Caco-2 (cell line): ENCODE data around the gene GRIN1. TPM values are rescaled to one million over a fixed set of nuclear protein-coding genes. Genes with fewer than 3 reads are reported as not detected.

ENCODE experiments used
- BruUV-seq: library from RNA; stranded (reverse); fragments of 400-500 nt; replicated peaks from 2 replicates; lab custom pipeline; 2021; lab: Mats Ljungman, UMichigan
- CTCF ChIA-PET: fragments of 300-600 bp; sonication (Branson Sonifier 250); formaldehyde crosslinking; loops from one replicate; lab custom pipeline; 2022; ENCODE audit warnings: antibody characterized with exemption; lab: Charles Lee
- POLR2A ChIA-PET: fragments of 300-600 bp; sonication (Branson Sonifier 250); formaldehyde crosslinking; loops from one replicate; lab custom pipeline; 2022; ENCODE audit warnings: antibody characterized with exemption; lab: Charles Lee
- DNase-seq, 2 experiments: peaks; one replicate each; pipeline versions ENCODE4 v3.0.0 to v3.0.0-alpha.2; 2020 to 2022
- H3K27me3 ChIP-seq: replicated peaks from 2 replicates; pipeline ENCODE4 v1.6.0; 2011; ENCODE audit warnings: low read length; ENCODE audit not compliant: control insufficient read depth, insufficient read depth
- H3K36me3 ChIP-seq: 2 replicates; pipeline ENCODE4 v1.5.1; 2011; ENCODE audit warnings: low read length; ENCODE audit not compliant: control insufficient read depth, insufficient read depth
- H3K4me1 ChIP-seq: fragments of 250-450 bp; sonication (Bioruptor Pico); 2 replicates; pipeline ENCODE4 v1.5.1; 2020; ENCODE audit warnings: mild to moderate bottlenecking
- H3K4me3 ChIP-seq: 2 replicates; pipeline ENCODE4 v1.5.1; 2011; ENCODE audit warnings: low read depth, mild to moderate bottlenecking, control low read depth, low read length
- H3K9me3 ChIP-seq: fragments of 250-450 bp; sonication (Bioruptor Pico); 2 replicates; pipeline ENCODE4 v1.5.1; 2020; ENCODE audit warnings: mild to moderate bottlenecking, moderate library complexity
- H3K27ac Mint-ChIP-seq: one replicate; pipeline ENCODE4 v1.8.0; 2022; ENCODE audit warnings: mixed read lengths; ENCODE audit not compliant: unreplicated experiment
- H3K27me3 Mint-ChIP-seq: one replicate; pipeline ENCODE4 v1.8.0; 2022; ENCODE audit warnings: mixed read lengths; ENCODE audit not compliant: insufficient read depth, unreplicated experiment
- H3K36me3 Mint-ChIP-seq: one replicate; pipeline ENCODE4 v1.8.0; 2022; ENCODE audit warnings: mild to moderate bottlenecking, mixed read lengths; ENCODE audit not compliant: insufficient read depth, unreplicated experiment
- H3K4me1 Mint-ChIP-seq: one replicate; pipeline ENCODE4 v1.8.0; 2022; ENCODE audit warnings: low read depth, mixed read lengths; ENCODE audit not compliant: unreplicated experiment
- H3K4me3 Mint-ChIP-seq: one replicate; pipeline ENCODE4 v1.8.0; 2022; ENCODE audit warnings: mild to moderate bottlenecking, moderate library complexity, mixed read lengths; ENCODE audit not compliant: unreplicated experiment
- H3K9me3 Mint-ChIP-seq: one replicate; pipeline ENCODE4 v1.8.0; 2022; ENCODE audit warnings: mixed read lengths; ENCODE audit not compliant: unreplicated experiment
- CTCF ChIP-seq, 2 experiments: fragments of 200-600 bp in 1 of 2; IDR thresholded peaks; 1 replicate in 1 of 2; 2 replicates in 1 of 2; pipeline versions ENCODE4 v1.5.1 to v1.8.0; 2011 to 2022; ENCODE audit warnings: antibody characterized with exemption in 1 of 2, control low read depth in 1 of 2, inconsistent platforms in 1 of 2, low read depth in 1 of 2, low read length in 1 of 2, mild to moderate bottlenecking in 1 of 2, moderate library complexity in 1 of 2; ENCODE audit not compliant: insufficient read depth in 1 of 2, severe bottlenecking in 1 of 2, unreplicated experiment in 1 of 2
- intact Hi-C: fragments of 100-400 bp; cut with micrococcal nuclease; formaldehyde crosslinking; loops from one replicate; pipeline ENCODE4 v1.10.0; 2022; ENCODE audit not compliant: unreplicated experiment
- total RNA-seq: library from RNA; stranded (reverse); gene quantifications from 2 replicates; pipeline ENCODE4 v1.2.3, GENCODE V29; 2022

Gene GRIN1
- total RNA-seq, 1 experiment from 2014 or later, result 3.7 TPM

- TF ChIP-seq CTCF (IDR thresholded peaks at IDR 0.05; ENCODE audit: insufficient read depth in 1 of 2, low read depth in 1 of 2, low read length in 1 of 2, severe bottlenecking in 1 of 2, unreplicated experiment in 1 of 2), result peak in 1 of 2 experiments; percentile 17
- peak overlapping the region; percentile 85 for H3K27ac Mint-ChIP-seq
- Histone ChIP-seq H3K36me3 (peaks cover 3% of the 10 kb centered on the region), H3K4me1 (peaks cover 19% of the 10 kb centered on the region), H3K4me3 (no peak overlapping the region; the same call in 1 of the 2 replicates), H3K9me3 (no peaks in the 10 kb centered on the region), H3K27me3 (no peaks in the 10 kb centered on the region)
- H3K36me3 Mint-ChIP-seq, result peaks cover 42% of the 10 kb centered on the region
- no peaks in the 10 kb centered on the region for H3K9me3 Mint-ChIP-seq
- peak overlapping the region; percentile 98 for H3K4me3 Mint-ChIP-seq
- H3K27me3 Mint-ChIP-seq, result no peaks in the 10 kb centered on the region
- ChIA-PET CTCF (interaction anchor here (0.7 to 3.0 kb wide), 9 partner anchors 8 to 63 kb away, joined by 3 to 22 read pairs (median 9); partner anchors contain the start of genes LRRC26 and TPRN), POLR2A (interaction anchor here (0.6 kb wide), 1 partner anchor 28 kb away, joined by 5 read pairs; no protein-coding TSS in a partner anchor)
- peaks cover 26% of the 10 kb centered on the region for H3K4me1 Mint-ChIP-seq
- BruUV-seq, result no TSS peak
- intact Hi-C loops, result no loop called here
- no peak for DNase-seq
Measured at GRCh38 chr9:137190315-137190856, 51.4 kb downstream of the GRIN1 start.

- BruUV-seq, result no TSS peak
- no peaks in the 10 kb centered on the region for H3K9me3 ChIP-seq
- DNase-seq, result no peak
- TF ChIP-seq CTCF (IDR thresholded peaks at IDR 0.05; ENCODE audit: insufficient read depth in 1 of 2, low read depth in 1 of 2, low read length in 1 of 2, severe bottlenecking in 1 of 2, unreplicated experiment in 1 of 2), result no peak
- Mint-ChIP-seq H3K4me1 (peaks cover 28% of the 10 kb centered on the region), H3K36me3 (peaks cover 42% of the 10 kb centered on the region), H3K27ac (peak overlapping the region; percentile 85), H3K9me3 (no peaks in the 10 kb centered on the region), H3K4me3 (peak overlapping the region; percentile 98), H3K27me3 (no peaks in the 10 kb centered on the region)
- POLR2A ChIA-PET, result no interaction called here
- CTCF ChIA-PET, result interaction anchor here (1.3 to 3.0 kb wide), 2 partner anchors 10 to 23 kb away, joined by 4 to 16 read pairs; partner anchors contain the start of genes LRRC26 and TPRN
- intact Hi-C loops, result no loop called here
- peaks cover 3% of the 10 kb centered on the region for H3K36me3 ChIP-seq
- no peak overlapping the region for H3K4me3 ChIP-seq
- H3K27me3 ChIP-seq, result no peaks in the 10 kb centered on the region
- peaks cover 20% of the 10 kb centered on the region for H3K4me1 ChIP-seq
Measured at GRCh38 chr9:137191245-137191644, 52.3 kb downstream of the GRIN1 start.

- no peaks in the 10 kb centered on the region for H3K9me3 Mint-ChIP-seq
- Histone ChIP-seq H3K27me3 (no peaks in the 10 kb centered on the region), H3K9me3 (no peaks in the 10 kb centered on the region), H3K36me3 (peaks cover 2% of the 10 kb centered on the region), H3K4me3 (no peak overlapping the region), H3K4me1 (peaks cover 20% of the 10 kb centered on the region)
- H3K27me3 Mint-ChIP-seq, result no peaks in the 10 kb centered on the region
- peaks cover 45% of the 10 kb centered on the region for H3K36me3 Mint-ChIP-seq
- H3K4me3 Mint-ChIP-seq, result no peak overlapping the region
- H3K4me1 Mint-ChIP-seq, result peaks cover 24% of the 10 kb centered on the region
- DNase-seq, result no peak
- ChIA-PET CTCF (interaction anchor here (0.8 to 1.3 kb wide), 2 partner anchors 9 to 45 kb away, joined by 3 to 4 read pairs; partner anchors contain the start of gene TPRN), POLR2A (interaction anchor here (0.6 kb wide), 1 partner anchor 9 kb away, joined by 3 read pairs; the partner anchor contains the start of gene TPRN)
- intact Hi-C loops, result no loop called here
- no TSS peak for BruUV-seq
- TF ChIP-seq CTCF (IDR thresholded peaks at IDR 0.05; ENCODE audit: insufficient read depth in 1 of 2, low read depth in 1 of 2, low read length in 1 of 2, severe bottlenecking in 1 of 2, unreplicated experiment in 1 of 2), result no peak
- no peak overlapping the region for H3K27ac Mint-ChIP-seq
Measured at GRCh38 chr9:137191691-137192447, 52.9 kb downstream of the GRIN1 start.
